Measurements from ENCODE around the gene MFSD6L. TPM values are rescaled to one million over a fixed set of nuclear protein-coding genes. Genes with fewer than 3 reads are reported as not detected.
A peak's percentile ranks its signal among the peaks of the same experiment; 100 is the strongest.

MFSD6L gene
- total RNA-seq, 4 donors from 2014 or later, result 0.26 to 1.0 (median 0.65) TPM

GRCh38 chr17:8843344-8843743 lies 44.2 kb upstream of the MFSD6L start:
- DNase-seq (ENCODE audit: low spot score in 2 of 2), result no peak
- H3K9me3 ChIP-seq, result no peaks in the 10 kb centered on the region
- no peak for TF ChIP-seq CTCF (IDR thresholded peaks at IDR 0.05)
- no peak for TF ChIP-seq POLR2AphosphoS5 (IDR thresholded peaks at IDR 0.05)
- no peak for TF ChIP-seq EP300 (IDR thresholded peaks at IDR 0.05)
- no peak for TF ChIP-seq POLR2A (IDR thresholded peaks at IDR 0.05)
- peaks cover 8% of the 10 kb centered on the region for H3K4me1 ChIP-seq
- no peaks in the 10 kb centered on the region for H3K27me3 ChIP-seq
- H3K36me3 ChIP-seq, result no peaks in the 10 kb centered on the region
- 18% methylated on average over 2 of the region's 2 CpGs for WGBS
- H3K27ac ChIP-seq, result no peak overlapping the region
- H3K4me3 ChIP-seq, result no peak overlapping the region

GRCh38 chr17:8841844-8842243 lies 42.7 kb upstream of the MFSD6L start:
- H3K4me3 ChIP-seq, result no peak overlapping the region
- H3K36me3 ChIP-seq, result no peaks in the 10 kb centered on the region
- TF ChIP-seq EP300 (IDR thresholded peaks at IDR 0.05), result no peak
- no peak for TF ChIP-seq POLR2A (IDR thresholded peaks at IDR 0.05)
- no peak for TF ChIP-seq CTCF (IDR thresholded peaks at IDR 0.05)
- TF ChIP-seq POLR2AphosphoS5 (IDR thresholded peaks at IDR 0.05), result no peak
- DNase-seq (ENCODE audit: low spot score in 2 of 2), result no peak
- H3K4me1 ChIP-seq, result peaks cover 8% of the 10 kb centered on the region
- WGBS, result 81% methylated on average over 4 of the region's 4 CpGs
- H3K9me3 ChIP-seq, result no peaks in the 10 kb centered on the region
- H3K27me3 ChIP-seq, result peaks cover 11% of the 10 kb centered on the region
- no peak overlapping the region for H3K27ac ChIP-seq

GRCh38 chr17:8839410-8839935 lies 40.3 kb upstream of the MFSD6L start:
- Histone ChIP-seq H3K4me1 (peaks cover 8% of the 10 kb centered on the region), H3K4me3 (no peak overlapping the region), H3K27ac (no peak overlapping the region), H3K9me3 (no peaks in the 10 kb centered on the region), H3K36me3 (no peaks in the 10 kb centered on the region), H3K27me3 (peaks cover 26% of the 10 kb centered on the region)
- no peak for DNase-seq (ENCODE audit: low spot score in 2 of 2)
- TF ChIP-seq POLR2AphosphoS5 (IDR thresholded peaks at IDR 0.05) (no peak), POLR2A (IDR thresholded peaks at IDR 0.05) (no peak), CTCF (IDR thresholded peaks at IDR 0.05) (no peak), EP300 (IDR thresholded peaks at IDR 0.05) (no peak)
- 66% methylated on average over 10 of the region's 11 CpGs for WGBS

- Histone ChIP-seq H3K4me3 (no peak overlapping the region), H3K36me3 (no peaks in the 10 kb centered on the region), H3K4me1 (peaks cover 8% of the 10 kb centered on the region), H3K9me3 (no peaks in the 10 kb centered on the region), H3K27me3 (peaks cover 28% of the 10 kb centered on the region), H3K27ac (no peak overlapping the region)
- 93% methylated on average over 10 of the region's 12 CpGs for WGBS
- DNase-seq (ENCODE audit: low spot score in 2 of 2), result peak in 1 of 2 donors; percentile 67
- TF ChIP-seq CTCF (IDR thresholded peaks at IDR 0.05) (no peak), EP300 (IDR thresholded peaks at IDR 0.05) (no peak), POLR2A (IDR thresholded peaks at IDR 0.05) (no peak), POLR2AphosphoS5 (IDR thresholded peaks at IDR 0.05) (no peak)
Measured at GRCh38 chr17:8838551-8839095, 39.5 kb upstream of the MFSD6L start.

- no peak for TF ChIP-seq POLR2A (IDR thresholded peaks at IDR 0.05)
- TF ChIP-seq POLR2AphosphoS5 (IDR thresholded peaks at IDR 0.05), result no peak
- no peak for TF ChIP-seq EP300 (IDR thresholded peaks at IDR 0.05)
- no peak for TF ChIP-seq CTCF (IDR thresholded peaks at IDR 0.05)
- peaks cover 38% of the 10 kb centered on the region for H3K27me3 ChIP-seq
- no peak overlapping the region for H3K27ac ChIP-seq
- DNase-seq (ENCODE audit: low spot score in 2 of 2), result peak in 1 of 2 donors; percentile 55
- no peak overlapping the region for H3K4me3 ChIP-seq
- no peaks in the 10 kb centered on the region for H3K9me3 ChIP-seq
- no peaks in the 10 kb centered on the region for H3K36me3 ChIP-seq
- WGBS, result 40% methylated on average over 8 of the region's 8 CpGs
- H3K4me1 ChIP-seq, result no peaks in the 10 kb centered on the region
Measured at GRCh38 chr17:8837563-8838075, 38.5 kb upstream of the MFSD6L start.
